Heart right ventricle (tissue), 16 donors: ENCODE results near the gene SHB. TPM values are rescaled to one million over a fixed set of nuclear protein-coding genes. Genes with fewer than 3 reads are reported as not detected.

Experiments used
- ATAC-seq, 8 donors: fragments of 200-7000 bp; cut with Tn5 transposase; one replicate each; pipeline ENCODE4 v1.9.1; 2020; ENCODE audit warnings: mild to moderate bottlenecking in 8 of 8, moderate library complexity in 8 of 8, moderate number of reproducible peaks in 1 of 8
- DNase-seq, 2 donors: peaks; one replicate each; pipeline ENCODE4 v3.0.0-alpha.2; 2020
- H3K27ac ChIP-seq, 10 donors: fragments of 200-600 bp; sonication (generic) in 2 of 10; one replicate each; pipeline versions ENCODE4 v1.5.0 to v1.8.0; 2020 to 2022; ENCODE audit warnings: mild to moderate bottlenecking in 3 of 10
- H3K27me3 ChIP-seq, 7 donors: fragments of 200-600 bp; one replicate each; pipeline ENCODE4 v1.8.0; 2021 to 2022; ENCODE audit warnings: mild to moderate bottlenecking in 2 of 7
- H3K36me3 ChIP-seq, 9 donors: fragments of 200-600 bp; sonication (generic) in 1 of 9; one replicate each; pipeline versions ENCODE4 v1.5.0 to v1.8.0; 2020 to 2022; ENCODE audit warnings: mild to moderate bottlenecking in 2 of 9
- H3K4me1 ChIP-seq, 9 donors: fragments of 200-600 bp; sonication (generic) in 1 of 9; one replicate each; pipeline versions ENCODE4 v1.5.0 to v1.8.0; 2020 to 2022; ENCODE audit warnings: mild to moderate bottlenecking in 4 of 9
- H3K4me3 ChIP-seq, 10 donors: fragments of 200-600 bp; sonication (generic) in 2 of 10; one replicate each; pipeline versions ENCODE4 v1.5.0 to v1.8.0; 2020 to 2022; ENCODE audit warnings: mild to moderate bottlenecking in 7 of 10, moderate library complexity in 2 of 10
- H3K9me3 ChIP-seq, 11 donors: fragments of 200-600 bp in 10 of 11; sonication (generic) in 2 of 11; one replicate each; pipeline versions ENCODE4 v1.5.0 to v1.8.0; 2013 to 2022; ENCODE audit warnings: mild to moderate bottlenecking in 2 of 11, control low read depth in 1 of 11, moderate library complexity in 1 of 11
- CTCF ChIP-seq, 9 donors: fragments of 200-600 bp; sonication (generic) in 2 of 9; IDR thresholded peaks; one replicate each; pipeline versions ENCODE4 v1.5.0 to v1.8.0; 2021 to 2022; ENCODE audit warnings: antibody characterized with exemption in 9 of 9, mild to moderate bottlenecking in 5 of 9, moderate library complexity in 1 of 9
- WGBS, 2 donors: extraction: QIAGEN DNeasy Blood & Tissue Kit; methylation state at CpG; one replicate each; pipeline ENCODE4 v1.1.7; 2013; ENCODE audit warnings: inconsistent platforms in 1 of 2; 5-methylcytosine and 5-hydroxymethylcytosine counted together
- intact Hi-C, 10 donors: fragments of 100-400 bp; cut with DNase I; formaldehyde crosslinking; loops; one replicate each; pipeline versions ENCODE4 v1.11.1 to v1.14.2; 2022
- polyA plus RNA-seq, 2 donors: library from polyadenylated mRNA; stranded (reverse); fragments of 200-250 nt; gene quantifications; one replicate each; pipeline ENCODE4 v1.2.3, GENCODE V29; 2013
- total RNA-seq, 10 donors: library from RNA; stranded (reverse); fragmentation: NEBNext Ultra II Directional in 3 of 10; extraction: Animal tissue kit (Norgen Biotek cat#: 25700) in 3 of 10; gene quantifications; one replicate each; pipeline versions ENCODE4 v1.2.1 to v1.2.4, GENCODE V29; 2021 to 2023
- donor health status: Arrhythmogenic right ventricular cardiomyopathy.
- donor health status: ischemic (EF 13 %, LVEDD 7.1; RV severe dilation, severe dysfunction).
- donor health status: healthy with polysubstance abuse.
- donor health status: DM: no; HTN: yes; CAD: no.
- donor health status: DM: no; HTN: no; CAD: no.
- donor health status: ischemic (EF 25% LVEDD 6.9; RV normal size, moderate dysfunction).
- donor health status: ischemic (EF 25% LVEDD 5.7; RV mildly dilated, moderate dysfunction).
- donor health status: healthy.
- donor health status: DM: yes; HTN: yes; CAD: no.
- donor health status: Ischemic cardiomyopathy.
- donor health status: ischemic (EF 35%, LVEDD 5.7; RV mildly dilated, moderate dysfunction).
- donor health status: nonischemic (EF 11% LVEDD 7.7; RV severe dilation, severe dysfunction).
- donor health status: DM: yes; HTN: yes; CAD: no.
- donor health status: PGD.
- donor health status: ischemic (EF 29% LVEDD 5.4; RV normal size, mild dysfunction).
- donor health status: nonischemic (EF 23%, LVEDD 6.1; RV moderate dilation, normal function).

SHB gene
- total and polyA plus RNA-seq, 12 donors, result 5.7 to 26.6 (median 18.0) TPM

GRCh38 chr9:37953775-37954437, 115.1 kb downstream of the SHB start:
- H3K27me3 ChIP-seq, result no peaks in the 10 kb centered on the region
- peak in 1 of 2 donors; percentile 64 for DNase-seq
- peak; percentile 13 to 76 (median 52) for ATAC-seq
- no peaks in the 10 kb centered on the region for H3K9me3 ChIP-seq
- H3K36me3 ChIP-seq, result peaks cover 0 to 44% (median 0%) of the 10 kb centered on the region in 9 donors
- 55 to 58% methylated on average over 14 of the region's 14 CpGs for WGBS, 2 donors
- H3K4me1 ChIP-seq, result peaks cover 10 to 63% (median 38%) of the 10 kb centered on the region in 9 donors
- no peak for TF ChIP-seq CTCF (IDR thresholded peaks at IDR 0.05)
- peak overlapping the region in 6 of 10 donors; percentile 28 to 74 (median 53) for H3K27ac ChIP-seq
- intact Hi-C loops, result no loop called here
- H3K4me3 ChIP-seq, result no peak overlapping the region

DNA sequence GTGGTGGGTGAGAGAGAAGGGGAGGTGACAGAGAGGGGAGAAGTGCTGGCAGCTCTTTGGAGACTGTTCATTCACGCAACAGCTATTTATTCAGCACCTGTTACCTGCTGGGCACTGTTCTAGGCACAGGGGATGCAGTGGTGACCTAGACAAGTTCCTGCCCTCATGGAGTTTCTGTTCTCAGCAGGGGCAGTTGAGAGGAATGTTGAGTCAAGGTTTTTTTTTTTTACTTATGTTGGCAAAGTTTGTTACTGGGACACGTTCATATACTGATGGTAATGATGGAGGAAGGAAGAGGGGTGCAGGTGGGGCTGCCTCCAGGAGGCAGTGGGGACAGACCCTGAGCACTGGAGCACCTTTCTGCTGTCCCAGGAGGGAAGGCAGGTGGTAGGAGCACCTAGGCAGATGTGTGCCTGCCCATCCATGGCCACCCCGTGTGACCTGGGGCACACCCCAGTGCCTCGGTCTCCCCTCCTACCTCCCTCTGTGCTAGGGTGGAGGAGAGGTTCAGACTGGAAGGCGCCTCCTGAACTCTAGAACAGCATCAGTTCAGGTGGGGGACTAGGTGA, 115.7 kb downstream of the SHB start:
- no peaks in the 10 kb centered on the region for H3K27me3 ChIP-seq
- H3K4me3 ChIP-seq, result no peak overlapping the region
- H3K36me3 ChIP-seq, result peaks cover 0 to 51% (median 0%) of the 10 kb centered on the region in 9 donors
- DNase-seq, result no peak
- intact Hi-C loops, result no loop called here
- H3K4me1 ChIP-seq, result peaks cover 10 to 61% (median 33%) of the 10 kb centered on the region in 9 donors
- H3K9me3 ChIP-seq, result no peaks in the 10 kb centered on the region
- peak in 1 of 8 donors; percentile 8 for ATAC-seq
- no peak for TF ChIP-seq CTCF (IDR thresholded peaks at IDR 0.05)
- 92 to 94% methylated on average over 5 of the region's 5 CpGs for WGBS, 2 donors
- peak overlapping the region in 6 of 10 donors; percentile 28 to 74 (median 53) for H3K27ac ChIP-seq

DNA sequence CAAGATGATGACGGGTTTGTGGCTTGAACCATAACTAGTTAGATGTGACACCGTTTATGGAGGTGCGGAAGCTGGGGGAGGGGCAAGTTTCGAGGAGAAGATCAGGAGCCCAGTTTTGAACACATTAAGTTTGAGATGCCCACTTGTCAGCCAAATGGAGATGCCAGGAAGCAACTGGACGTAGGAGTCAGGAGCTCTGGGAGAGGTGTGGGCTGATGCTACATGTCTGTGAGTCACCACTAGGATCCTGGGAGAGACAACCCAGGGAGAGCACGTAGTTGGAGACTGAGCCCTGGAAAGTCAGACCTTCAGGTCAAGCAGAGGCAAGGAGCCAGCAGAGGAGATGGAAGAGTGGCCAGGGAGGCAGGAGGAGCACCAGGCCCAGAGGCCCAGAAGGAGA, 116.3 kb downstream of the SHB start:
- Histone ChIP-seq H3K4me3 (no peak overlapping the region), H3K4me1 (peaks cover 10 to 61% (median 33%) of the 10 kb centered on the region in 9 donors), H3K9me3 (no peaks in the 10 kb centered on the region), H3K27ac (peak overlapping the region in 3 of 10 donors; percentile 28 to 74 (median 71)), H3K36me3 (peaks cover 0 to 56% (median under 1%) of the 10 kb centered on the region in 9 donors), H3K27me3 (no peaks in the 10 kb centered on the region)
- no peak for TF ChIP-seq CTCF (IDR thresholded peaks at IDR 0.05)
- DNase-seq, result no peak
- 90 to 92% methylated on average over 6 of the region's 6 CpGs for WGBS, 2 donors
- intact Hi-C loops, result no loop called here
- no peak for ATAC-seq

DNA sequence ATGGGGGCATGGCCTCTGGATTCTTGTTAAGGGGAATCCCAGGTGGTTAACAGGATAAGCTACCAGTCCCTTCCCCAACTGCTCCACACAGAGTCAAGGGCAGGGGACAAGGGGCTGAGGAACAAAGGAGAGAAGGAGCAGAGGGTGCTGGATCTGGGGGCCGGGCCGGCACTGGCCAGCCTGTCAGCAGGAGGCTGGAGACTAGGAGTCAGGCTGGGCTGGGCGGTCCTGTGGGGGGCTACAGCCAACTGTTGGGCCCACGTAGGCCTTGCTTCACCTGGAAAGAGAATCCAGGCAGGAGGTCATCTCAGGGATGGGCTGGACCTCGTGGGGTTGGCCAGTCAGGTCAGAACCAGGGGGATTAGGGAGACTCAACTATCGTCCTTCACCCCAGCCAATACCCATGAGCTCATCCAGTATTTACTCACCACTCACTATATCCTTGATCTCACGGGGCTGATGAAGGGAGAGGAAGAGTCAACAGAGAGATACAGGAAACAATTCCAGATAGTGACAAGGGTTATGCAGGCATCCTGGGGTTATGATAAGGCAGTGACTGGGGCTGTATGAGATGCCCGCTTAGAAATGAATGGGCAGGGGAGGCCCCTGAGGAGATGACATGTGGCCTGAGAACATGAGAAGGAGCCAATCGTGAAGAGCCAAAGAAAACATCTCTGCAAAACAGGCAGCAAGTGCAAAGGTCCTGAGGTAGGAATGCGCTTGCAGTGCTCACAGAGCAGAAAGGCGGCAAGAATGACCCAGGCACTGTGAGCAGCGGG, 117.2 kb downstream of the SHB start:
- DNase-seq (no peak), ATAC-seq (no peak)
- Histone ChIP-seq H3K4me1 (peaks cover 10 to 60% (median 30%) of the 10 kb centered on the region in 9 donors), H3K27ac (peak overlapping the region in 1 of 10 donors; percentile 36), H3K4me3 (no peak overlapping the region), H3K9me3 (no peaks in the 10 kb centered on the region), H3K27me3 (no peaks in the 10 kb centered on the region), H3K36me3 (peaks cover 0 to 65% (median 7%) of the 10 kb centered on the region in 9 donors)
- 86 to 90% methylated on average over 12 of the region's 12 CpGs for WGBS, 2 donors
- no peak for TF ChIP-seq CTCF (IDR thresholded peaks at IDR 0.05)
- intact Hi-C loops, result no loop called here
